Measurements from ENCODE around the gene TEX2. TPM values are rescaled to one million over a fixed set of nuclear protein-coding genes. Genes with fewer than 3 reads are reported as not detected.

The TEX2 gene
- total RNA-seq, 3 donors from 2014 or later: 27.5 to 38.5 (median 30.2) TPM

- ATAC-seq (no peak), DNase-seq (no peak)
- intact Hi-C loops (cut with DNase I, micrococcal nuclease): no loop called here
- H3K9me3 ChIP-seq: no peaks in the 10 kb centered on the region
- TF ChIP-seq CTCF (IDR thresholded peaks at IDR 0.05): no peak
- no peak overlapping the region for H3K4me3 ChIP-seq
- no peaks in the 10 kb centered on the region for H3K36me3 ChIP-seq (ENCODE audit: low read depth)
- H3K4me1 ChIP-seq (ENCODE audit: low read depth): no peaks in the 10 kb centered on the region
Measured at GRCh38 chr17:64193561-64193960, 69.5 kb downstream of the TEX2 start.

GRCh38 chr17:64192589-64192988 is 70.5 kb downstream of the TEX2 start:
- no peak for ATAC-seq
- no peak for TF ChIP-seq CTCF (IDR thresholded peaks at IDR 0.05)
- Histone ChIP-seq H3K9me3 (no peaks in the 10 kb centered on the region), H3K36me3 (ENCODE audit: low read depth) (no peaks in the 10 kb centered on the region), H3K4me3 (no peak overlapping the region), H3K4me1 (ENCODE audit: low read depth) (no peaks in the 10 kb centered on the region)
- intact Hi-C loops (cut with DNase I, micrococcal nuclease): no loop called here
- no peak for DNase-seq

GRCh38 chr17:64190472-64190871 is 72.6 kb downstream of the TEX2 start:
- TF ChIP-seq CTCF (IDR thresholded peaks at IDR 0.05): no peak
- intact Hi-C loops (cut with DNase I, micrococcal nuclease): no loop called here
- Histone ChIP-seq H3K4me3 (no peak overlapping the region), H3K36me3 (ENCODE audit: low read depth) (no peaks in the 10 kb centered on the region), H3K4me1 (ENCODE audit: low read depth) (no peaks in the 10 kb centered on the region), H3K9me3 (no peaks in the 10 kb centered on the region)
- no peak for DNase-seq
- ATAC-seq: no peak

- TF ChIP-seq CTCF (IDR thresholded peaks at IDR 0.05): no peak
- no peaks in the 10 kb centered on the region for H3K4me1 ChIP-seq (ENCODE audit: low read depth)
- H3K36me3 ChIP-seq (ENCODE audit: low read depth): no peaks in the 10 kb centered on the region
- DNase-seq (no peak), ATAC-seq (no peak)
- no peaks in the 10 kb centered on the region for H3K9me3 ChIP-seq
- H3K4me3 ChIP-seq: no peak overlapping the region
- intact Hi-C loops (cut with DNase I, micrococcal nuclease): no loop called here
Measured at GRCh38 chr17:64188088-64188487, 75.0 kb downstream of the TEX2 start.

GRCh38 chr17:64187093-64187895 is 75.8 kb downstream of the TEX2 start:
- no peak for ATAC-seq
- Histone ChIP-seq H3K4me1 (ENCODE audit: low read depth) (no peaks in the 10 kb centered on the region), H3K4me3 (no peak overlapping the region), H3K9me3 (no peaks in the 10 kb centered on the region), H3K36me3 (ENCODE audit: low read depth) (no peaks in the 10 kb centered on the region)
- no peak for TF ChIP-seq CTCF (IDR thresholded peaks at IDR 0.05)
- DNase-seq: no peak
- intact Hi-C loops (cut with DNase I, micrococcal nuclease): no loop called here
